ENCODE results near the gene HAT1. TPM values are rescaled to one million over a fixed set of nuclear protein-coding genes. Genes with fewer than 3 reads are reported as not detected.
"Not testable (repeated sequence)": the region's sequence is repeated elsewhere in the genome, so short reads cannot be mapped to it uniquely, and the experiment has no call there.

HAT1 gene
- 10 to 100 TPM; 54.4 to 80.4 (median 63.6) TPM for polyA plus RNA-seq (ENCODE audit: insufficient read depth in 1 of 5, insufficient read length in 5 of 5, low replicate concordance in 1 of 5)
- long read RNA-seq, donor 1, transcript HAT1-201 (11 exons, 1,626 nt), result major isoform, 22 of 28 reads
- long read RNA-seq, donor 1, partial matches to known transcripts, result 5 of 28 reads
- long read RNA-seq, donor 1, other reads (novel, unspliced or antisense), result 0 of 28 reads
- long read RNA-seq, donor 2, transcript HAT1-201 (11 exons, 1,626 nt), result major isoform, 12 of 20 reads
- long read RNA-seq, donor 2, partial matches to known transcripts, result 7 of 20 reads
- long read RNA-seq, donor 2, other reads (novel, unspliced or antisense), result 0 of 20 reads
- long read RNA-seq, donor 3, transcript HAT1-201 (11 exons, 1,626 nt), result major isoform, 20 of 40 reads
- long read RNA-seq, donor 3, partial matches to known transcripts, result 19 of 40 reads
- long read RNA-seq, donor 3, other reads (novel, unspliced or antisense), result 0 of 40 reads
- long read RNA-seq, donor 4, transcript HAT1-201 (11 exons, 1,626 nt), result major isoform, 9 of 13 reads
- long read RNA-seq, donor 4, partial matches to known transcripts, result 0 of 13 reads
- long read RNA-seq, donor 4, other reads (novel, unspliced or antisense), result 0 of 13 reads
- long read RNA-seq, donor 5, transcript HAT1-201 (11 exons, 1,626 nt), result major isoform, 26 of 64 reads
- long read RNA-seq, donor 5, partial matches to known transcripts, result 35 of 64 reads
- long read RNA-seq, donor 5, other reads (novel, unspliced or antisense), result 0 of 64 reads
- long read RNA-seq, donor 6, transcript HAT1-201 (11 exons, 1,626 nt), result major isoform, 18 of 29 reads
- long read RNA-seq, donor 6, partial matches to known transcripts, result 7 of 29 reads
- long read RNA-seq, donor 6, other reads (novel, unspliced or antisense), result 0 of 29 reads
- long read RNA-seq, donor 7, transcript HAT1-201 (11 exons, 1,626 nt), result major isoform, 17 of 18 reads
- long read RNA-seq, donor 7, partial matches to known transcripts, result 0 of 18 reads
- long read RNA-seq, donor 7, other reads (novel, unspliced or antisense), result 0 of 18 reads
- long read RNA-seq, donor 8, transcript HAT1-201 (11 exons, 1,626 nt), result major isoform, 6 of 13 reads
- long read RNA-seq, donor 8, partial matches to known transcripts, result 6 of 13 reads
- long read RNA-seq, donor 8, other reads (novel, unspliced or antisense), result 0 of 13 reads

DNA sequence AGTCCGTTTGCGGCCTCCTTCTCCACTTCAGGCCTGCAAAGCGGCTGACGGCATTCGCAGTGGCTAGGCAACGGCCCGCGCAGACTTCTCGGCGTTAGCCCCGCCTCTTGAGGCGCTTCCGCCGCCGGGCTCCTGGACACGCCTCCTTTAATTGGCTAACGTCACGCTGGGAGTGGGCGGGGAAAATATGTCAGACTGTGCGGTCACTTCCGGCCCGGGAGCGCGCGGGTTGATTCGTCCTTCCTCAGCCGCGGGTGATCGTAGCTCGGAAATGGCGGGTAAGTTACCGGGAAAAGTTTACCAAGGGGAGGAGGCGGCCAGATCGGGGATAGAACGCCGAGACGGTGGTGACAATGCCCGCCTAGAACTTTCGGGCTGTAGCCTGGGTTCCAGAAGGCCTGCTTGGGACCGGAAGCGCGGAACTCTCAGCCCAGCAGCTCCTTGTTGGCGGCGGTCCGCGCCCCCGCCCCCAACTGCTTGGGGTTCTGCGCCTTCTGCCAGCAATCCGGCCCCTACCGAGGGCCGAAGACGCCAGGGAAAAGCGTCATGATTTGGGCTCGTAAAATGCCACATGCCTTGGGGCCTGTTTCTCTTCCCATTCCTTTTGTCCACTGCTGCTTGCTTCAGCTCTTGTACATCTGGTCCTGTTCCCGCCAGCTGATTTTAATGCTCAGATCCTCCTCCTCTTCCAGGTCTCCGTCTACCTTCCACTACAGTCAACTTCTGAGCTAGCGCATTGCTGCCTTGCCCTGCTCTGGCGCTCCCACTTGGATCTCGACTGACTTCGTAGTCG lies at the start of gene HAT1:
HAT1 (plus strand) TSS at position 232 of the 793 bp plus-strand sequence; CDS start at position 272, 40 bp downstream.
- DNase-seq, result peak; percentile 98 to 99

- no peak for DNase-seq
These were observed 47.7 kb upstream of the HAT1 start for GRCh38 chr2:171874517-171874916.

DNA sequence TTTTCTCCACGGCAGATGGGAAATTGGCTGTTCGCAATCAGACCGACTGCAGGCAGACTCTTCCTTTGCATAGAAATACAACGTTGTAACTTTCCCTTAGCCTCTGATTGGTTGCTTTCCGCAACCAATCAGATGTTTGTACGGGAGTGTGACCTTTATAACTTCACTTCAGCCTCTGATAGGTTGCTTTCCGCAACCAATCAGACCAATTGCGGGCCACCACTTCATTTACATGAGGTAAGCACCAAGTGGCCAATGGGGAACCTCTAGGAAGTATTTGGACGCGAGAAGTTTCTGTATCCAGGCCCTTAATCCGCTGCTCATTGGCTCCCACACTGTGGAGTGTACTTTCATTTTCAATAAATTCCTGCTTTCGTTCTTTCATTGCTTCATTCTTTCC lies 47.3 kb upstream of the HAT1 start:
- DNase-seq, result no peak

DNA sequence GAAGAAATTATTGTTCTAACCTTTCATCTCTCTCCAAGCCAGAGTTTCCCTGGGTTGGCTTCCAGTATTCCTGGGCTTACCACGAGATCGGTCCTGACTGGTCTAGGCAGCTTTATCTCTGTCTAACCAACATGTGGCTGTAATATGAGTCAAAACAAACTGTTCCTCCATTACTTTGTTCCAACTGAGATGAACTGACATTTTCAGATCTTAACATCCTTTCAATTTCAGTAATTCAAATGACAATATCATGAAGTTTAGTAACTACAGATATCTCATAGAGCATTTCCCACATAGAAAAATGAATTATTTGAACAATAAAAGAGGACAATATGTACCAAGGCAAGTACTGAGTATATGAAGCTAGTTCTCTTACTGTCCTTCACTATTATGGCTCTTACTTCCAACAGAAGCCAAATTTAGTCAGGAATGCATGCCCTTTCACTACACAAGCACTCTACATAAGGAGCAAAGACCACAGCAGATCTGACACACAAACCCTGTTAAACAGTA lies 43.7 kb upstream of the HAT1 start:
- DNase-seq, result no peak

DNA sequence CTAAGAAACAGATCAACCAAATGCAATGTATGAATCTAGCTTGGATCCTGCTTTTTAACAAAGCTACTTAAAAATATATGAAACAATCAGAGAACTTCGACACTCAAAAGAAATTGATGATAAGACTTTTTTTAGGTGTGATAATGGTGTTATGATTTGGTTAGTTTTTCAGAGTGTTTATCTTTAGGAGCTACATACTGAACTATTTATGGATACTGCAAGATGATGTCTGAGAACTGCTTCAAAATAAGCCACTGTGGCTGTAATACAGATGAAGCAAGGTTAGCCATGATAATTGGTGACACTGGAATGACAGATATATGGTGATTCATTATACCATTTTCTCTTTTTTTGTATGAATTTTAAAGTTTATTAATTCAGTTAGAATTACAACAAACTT lies 42.4 kb upstream of the HAT1 start:
- no peak for DNase-seq

- DNase-seq, result no peak
These were observed 41.5 kb upstream of the HAT1 start for GRCh38 chr2:171880774-171881173.

DNA sequence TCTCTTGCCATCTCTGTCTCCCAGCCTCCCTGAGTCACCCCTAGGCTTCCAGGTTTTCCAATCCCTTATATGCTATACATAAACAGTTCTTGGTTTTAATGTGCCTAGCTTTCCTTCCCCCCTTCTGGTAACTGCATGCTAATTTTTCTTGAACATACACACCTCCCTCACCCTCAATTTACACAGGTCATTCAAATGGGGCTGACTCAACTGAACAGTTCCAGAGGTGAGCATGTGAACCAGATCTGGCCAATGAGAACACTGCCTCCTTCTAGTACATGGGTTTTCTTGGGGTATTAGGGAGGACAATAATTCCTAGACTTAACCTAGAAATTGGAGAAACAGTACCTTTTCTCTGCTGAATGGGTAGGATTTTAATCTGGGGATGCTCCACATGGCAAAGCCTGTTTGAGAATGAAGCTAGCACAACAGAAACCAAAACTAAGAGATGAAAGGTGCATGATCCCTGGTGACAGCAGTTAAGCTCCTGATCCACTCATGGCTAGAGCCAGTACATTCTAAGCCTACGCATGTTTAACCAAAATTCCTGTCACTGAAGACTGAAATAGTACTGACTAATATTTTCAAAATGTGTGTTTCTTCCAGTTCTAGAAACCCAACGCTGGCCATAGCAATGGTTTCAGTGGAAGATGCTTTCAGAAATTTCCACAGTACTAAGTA lies 40.0 kb upstream of the HAT1 start:
- no peak for DNase-seq

GRCh38 chr2:171883275-171883893 lies 38.9 kb upstream of the HAT1 start:
- DNase-seq, result no peak

DNA sequence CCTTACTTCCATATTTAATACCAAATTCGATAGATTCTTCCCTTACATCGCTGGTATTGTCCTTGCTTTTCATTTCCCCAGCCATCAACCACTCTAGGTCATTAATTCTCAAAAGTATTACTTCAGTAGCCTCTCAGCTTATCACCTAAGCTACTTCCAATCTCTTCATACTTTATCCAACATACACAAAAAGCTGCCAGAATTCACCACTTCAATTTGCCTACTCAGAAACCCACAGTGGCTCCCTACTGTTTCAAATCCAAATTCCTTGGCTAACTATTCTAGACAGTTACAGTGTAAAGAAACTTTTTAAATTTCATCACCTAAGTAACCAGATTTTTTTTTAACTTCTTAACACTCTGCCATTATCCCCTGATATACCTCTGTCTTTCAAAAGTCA lies 32.9 kb upstream of the HAT1 start:
- DNase-seq, result no peak

DNA sequence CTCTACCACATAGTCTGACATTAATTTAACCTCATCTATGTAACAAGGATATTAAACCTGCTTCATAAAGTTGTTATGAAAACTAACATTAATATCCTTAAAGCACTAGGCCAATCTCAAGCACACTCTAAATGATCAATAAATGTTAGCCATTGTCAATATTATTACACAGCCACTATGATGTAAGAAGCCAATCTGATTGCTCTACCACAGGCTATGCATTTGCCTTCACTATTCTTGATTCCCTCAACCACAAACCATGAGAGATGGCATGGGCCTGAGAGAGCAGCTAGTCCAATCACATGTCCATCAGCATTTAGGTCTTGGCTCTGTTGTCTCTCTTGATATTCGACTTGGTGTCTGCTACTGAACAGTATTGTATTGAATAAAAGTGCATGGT lies 32.5 kb upstream of the HAT1 start:
- no peak for DNase-seq

- DNase-seq, result no peak
These were observed 29.0 kb upstream of the HAT1 start for GRCh38 chr2:171893196-171893823.

- peak; percentile 83 to 86 for DNase-seq
These were observed 28.2 kb upstream of the HAT1 start, which contains the start of gene SLC25A12 for GRCh38 chr2:171893824-171894611. SLC25A12 (minus strand) TSS chr2:171894244; CDS start chr2:171894214, 30 bp downstream.

DNA sequence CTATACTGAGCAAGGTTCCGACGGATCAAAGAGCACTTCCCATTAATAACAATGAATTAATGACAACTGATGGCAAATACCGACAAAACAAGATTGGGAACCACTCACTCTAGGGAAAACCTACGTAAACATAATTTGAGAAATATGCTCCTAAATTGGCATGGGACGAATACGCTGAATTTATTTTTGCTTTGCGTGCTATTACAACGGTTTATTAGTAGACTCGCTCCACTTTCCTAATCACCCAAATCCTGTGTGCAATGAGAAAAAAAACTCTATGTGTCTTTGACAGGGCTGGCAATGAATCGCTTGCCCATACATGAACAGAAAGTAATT lies 27.7 kb upstream of the HAT1 start:
- DNase-seq, result no peak

GRCh38 chr2:171895786-171896185 lies 26.5 kb upstream of the HAT1 start:
- DNase-seq, result no peak

DNA sequence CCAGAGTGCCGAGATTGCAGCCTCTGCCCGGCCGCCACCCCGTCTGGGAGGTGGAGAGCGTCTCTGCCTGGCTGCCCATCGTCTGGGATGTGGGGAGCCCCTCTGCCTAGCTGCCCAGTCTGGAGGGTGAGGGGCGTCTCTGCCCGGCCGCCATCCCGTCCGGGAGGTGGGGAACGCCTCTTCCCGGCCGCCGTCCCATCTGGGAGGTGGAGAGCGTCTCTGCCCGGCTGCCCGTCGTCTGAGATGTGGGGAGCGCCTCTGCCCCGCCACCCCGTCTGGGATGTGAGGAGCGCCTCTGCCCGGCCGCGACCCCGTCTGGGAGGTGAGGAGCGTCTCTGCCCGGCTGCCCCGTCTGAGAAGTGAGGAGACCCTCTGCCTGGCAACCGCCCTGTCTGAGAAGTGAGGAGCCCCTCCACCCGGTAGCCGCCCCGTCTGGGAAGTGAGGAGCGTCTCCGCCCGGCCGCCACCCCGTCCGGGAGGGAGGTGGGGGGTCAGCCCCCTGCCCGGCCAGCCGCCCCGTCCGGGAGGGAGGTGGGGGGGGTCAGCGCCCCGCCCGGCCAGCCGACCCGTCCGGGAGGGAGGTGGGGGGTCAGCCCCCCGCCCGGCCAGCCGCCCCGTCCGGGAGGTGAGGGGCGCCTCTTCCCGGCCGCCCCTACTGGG lies 22.5 kb upstream of the HAT1 start:
- DNase-seq, result not testable (repeated sequence)

DNA sequence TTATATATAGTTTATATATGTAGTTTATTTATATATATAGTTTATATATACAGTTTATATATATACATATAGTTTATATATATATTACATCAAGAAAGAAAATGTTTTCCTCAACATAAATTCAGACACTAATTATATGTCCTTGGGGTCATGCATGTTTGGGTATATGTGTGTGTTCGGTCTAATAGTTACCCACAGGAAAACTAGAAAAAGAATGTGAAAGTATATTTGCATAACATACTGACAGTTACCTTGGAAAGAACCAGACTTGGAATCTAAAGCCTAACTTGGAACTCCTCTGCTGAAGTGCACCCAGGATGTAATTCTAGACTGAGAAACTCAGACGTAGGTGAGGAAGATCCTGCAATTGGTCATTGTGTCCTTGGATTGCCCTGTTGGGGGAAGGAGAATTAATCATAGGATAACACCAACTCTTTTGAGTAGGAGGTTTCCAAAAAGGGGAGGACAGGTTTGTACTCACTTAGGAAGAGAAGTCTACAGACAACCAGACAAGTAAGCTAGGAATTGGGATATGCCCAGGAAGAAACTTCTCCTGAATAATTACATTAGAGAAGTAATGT lies 19.3 kb upstream of the HAT1 start:
- DNase-seq, result no peak

DNA sequence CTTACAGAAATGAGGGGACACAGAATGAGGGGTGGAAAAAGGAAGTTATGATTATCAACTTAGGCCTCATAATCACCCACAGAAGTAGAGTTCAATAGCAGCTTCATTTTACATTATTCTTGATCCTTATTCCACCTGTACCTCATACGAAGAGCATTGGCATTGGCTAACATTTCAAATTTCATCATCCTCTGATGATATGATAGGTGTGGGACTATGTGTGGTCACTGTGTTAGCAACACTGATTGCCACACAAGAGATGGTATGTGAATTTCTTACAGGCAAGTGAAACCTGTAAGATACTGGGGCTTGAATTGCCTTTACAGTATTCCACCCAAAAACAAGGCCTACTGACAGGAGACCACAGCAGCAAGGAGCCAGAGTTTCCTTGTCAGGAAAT lies 14.0 kb upstream of the HAT1 start:
- DNase-seq, result no peak

GRCh38 chr2:171909266-171909665 lies 13.0 kb upstream of the HAT1 start:
- no peak for DNase-seq

Data from right lung (tissue), 10 donors.